BLaER1 (cell line): ENCODE results near the gene TRAM2.

Experiments
- H3K27ac ChIP-seq: shearing (Covaris generic); formaldehyde crosslinking; 2 replicates; pipeline ENCODE4 v1.8.1; 2022
- H3K27me3 ChIP-seq: shearing (Covaris generic); formaldehyde crosslinking; 2 replicates; pipeline ENCODE4 v1.8.1; 2022
- H3K36me3 ChIP-seq: shearing (Covaris generic); formaldehyde crosslinking; 2 replicates; pipeline ENCODE4 v1.8.1; 2022
- H3K4me1 ChIP-seq: shearing (Covaris generic); formaldehyde crosslinking; 2 replicates; pipeline ENCODE4 v1.8.1; 2022
- H3K4me2 ChIP-seq: shearing (Covaris generic); formaldehyde crosslinking; 2 replicates; pipeline ENCODE4 v1.8.1; 2022
- H3K4me3 ChIP-seq: shearing (Covaris generic); formaldehyde crosslinking; 2 replicates; pipeline ENCODE4 v1.8.1; 2022
- H3K9ac ChIP-seq: shearing (Covaris generic); formaldehyde crosslinking; 2 replicates; pipeline ENCODE4 v1.8.1; 2022
- H3K9me3 ChIP-seq: shearing (Covaris generic); formaldehyde crosslinking; 2 replicates; pipeline ENCODE4 v1.8.1; 2022
- H4K20me1 ChIP-seq: shearing (Covaris generic); formaldehyde crosslinking; 2 replicates; pipeline ENCODE4 v1.8.1; 2022
- Cebpa-rat ChIP-seq: shearing (Covaris generic); IDR thresholded peaks from 2 replicates; pipeline ENCODE4 v1.8.1; 2022

Gene TRAM2

DNA sequence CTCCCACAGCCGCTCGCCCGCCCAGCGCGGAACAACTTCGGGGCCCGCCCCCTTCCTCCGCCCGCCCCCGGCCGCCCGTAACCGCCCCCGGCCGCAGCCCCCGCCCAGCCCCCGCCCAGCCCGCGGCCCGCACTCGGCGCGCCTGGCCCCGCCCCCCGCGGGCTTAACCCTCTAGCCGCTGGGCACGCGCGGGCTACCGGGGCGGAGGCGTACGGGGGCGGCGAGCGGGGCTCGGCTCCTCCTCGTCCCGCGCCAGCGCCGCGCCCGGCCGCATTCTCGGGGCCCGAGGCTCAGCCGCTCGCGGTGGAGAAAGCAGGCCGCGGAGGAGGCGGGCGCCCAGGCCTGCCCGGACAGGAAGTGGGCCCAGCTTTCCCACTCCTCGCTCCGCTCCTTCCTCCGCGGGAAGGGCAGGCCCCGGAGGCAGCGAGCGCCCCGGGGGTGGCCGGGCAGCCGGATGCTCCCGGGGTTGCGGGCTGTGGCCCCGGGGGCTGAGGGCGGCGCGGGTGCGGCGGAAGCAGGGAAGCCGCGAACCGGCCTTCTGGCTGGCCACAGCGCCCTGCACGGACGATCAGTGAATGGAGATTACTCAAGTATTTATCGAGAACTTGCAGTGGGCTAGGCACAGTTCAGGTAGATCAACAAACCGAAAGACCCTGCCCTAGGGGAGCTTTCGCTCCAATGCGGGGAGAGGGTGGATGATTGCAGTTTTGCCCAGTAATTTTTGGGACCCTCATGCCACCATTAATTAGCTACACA is at the start of gene TRAM2:
TSS of gene TRAM2 (minus strand) at position 39 of the 756 bp plus-strand sequence. CDS start 145 bp downstream, outside the sequence.
- peaks cover 45% of the 10 kb centered on the region for H4K20me1 ChIP-seq
- H3K4me3 ChIP-seq, result peak within 1 kb of the TSS; percentile 87
- no peaks in the 10 kb centered on the region for H3K9me3 ChIP-seq
- H3K4me2 ChIP-seq, result peak within 1 kb of the TSS; percentile 91
- H3K27me3 ChIP-seq, result no peaks in the 10 kb centered on the region
- peak within 1 kb of the TSS; percentile 97 for H3K9ac ChIP-seq
- H3K27ac ChIP-seq, result peak within 1 kb of the TSS; percentile 97
- H3K4me1 ChIP-seq, result peaks cover 51% of the 10 kb centered on the region
- no peak for TF ChIP-seq Cebpa-rat
- peaks cover 7% of the 10 kb centered on the region for H3K36me3 ChIP-seq

DNA sequence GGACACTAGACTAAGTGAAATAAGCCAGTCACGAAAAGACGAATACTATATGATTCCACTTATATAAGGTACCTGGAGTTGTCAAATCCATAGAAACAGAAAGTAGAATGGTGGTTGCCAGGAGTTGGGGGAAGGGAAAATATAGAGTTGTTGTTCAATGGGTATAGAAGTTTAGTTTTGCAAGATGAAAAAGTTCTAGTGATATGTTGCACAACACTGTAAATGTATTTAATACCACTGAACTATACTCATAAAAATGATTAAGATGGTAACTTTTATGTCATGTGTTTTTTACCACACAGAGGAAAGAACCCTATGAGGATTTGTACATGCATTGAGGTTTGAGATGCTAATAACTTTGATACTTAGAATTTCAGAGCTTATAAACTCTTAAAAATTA is 46.0 kb upstream of the TRAM2 start:
- no peaks in the 10 kb centered on the region for H3K9me3 ChIP-seq
- no peaks in the 10 kb centered on the region for H3K36me3 ChIP-seq
- H3K27ac ChIP-seq, result no peak overlapping the region
- TF ChIP-seq Cebpa-rat, result no peak
- no peak overlapping the region for H3K4me2 ChIP-seq
- H3K4me3 ChIP-seq, result no peak overlapping the region
- H3K27me3 ChIP-seq, result no peaks in the 10 kb centered on the region
- H3K4me1 ChIP-seq, result no peaks in the 10 kb centered on the region
- H4K20me1 ChIP-seq, result no peaks in the 10 kb centered on the region
- no peak overlapping the region for H3K9ac ChIP-seq

DNA sequence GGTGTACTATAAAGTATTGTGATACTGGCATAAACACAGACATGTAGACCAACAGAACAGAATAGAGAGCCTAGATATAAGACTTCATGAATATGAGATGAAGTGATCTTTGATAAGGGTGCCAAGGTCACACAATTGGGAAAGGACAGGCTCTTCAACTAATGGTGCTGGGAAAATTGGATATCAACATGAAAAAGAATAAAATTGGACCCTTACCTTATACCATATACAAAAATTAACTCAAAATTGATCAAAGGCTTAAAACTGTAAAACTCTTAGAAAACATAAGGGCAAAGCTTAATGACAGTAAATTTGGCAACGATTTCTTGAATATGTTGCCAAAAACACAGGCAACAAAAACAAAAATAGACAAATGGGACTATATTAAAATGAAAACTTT is 44.8 kb upstream of the TRAM2 start:
- no peak overlapping the region for H3K4me2 ChIP-seq
- no peak overlapping the region for H3K9ac ChIP-seq
- no peaks in the 10 kb centered on the region for H3K4me1 ChIP-seq
- no peak for TF ChIP-seq Cebpa-rat
- H3K27me3 ChIP-seq, result no peaks in the 10 kb centered on the region
- H3K36me3 ChIP-seq, result no peaks in the 10 kb centered on the region
- H3K4me3 ChIP-seq, result no peak overlapping the region
- no peaks in the 10 kb centered on the region for H3K9me3 ChIP-seq
- H4K20me1 ChIP-seq, result no peaks in the 10 kb centered on the region
- no peak overlapping the region for H3K27ac ChIP-seq

DNA sequence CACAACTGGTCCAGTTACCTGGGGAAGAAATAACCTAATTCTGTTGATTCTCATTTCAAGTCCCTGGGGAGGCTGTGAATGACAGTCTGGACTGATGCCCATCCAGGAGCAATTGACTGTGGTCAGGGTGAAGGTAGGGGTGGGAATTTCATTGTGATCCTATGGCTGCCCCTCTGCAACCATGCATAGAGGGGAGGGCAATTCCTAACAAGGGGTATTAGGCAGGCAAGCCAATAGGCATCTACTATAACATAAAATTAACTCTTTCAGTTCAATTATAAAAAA is 44.0 kb upstream of the TRAM2 start:
- H3K36me3 ChIP-seq, result no peaks in the 10 kb centered on the region

GRCh38 chr6:52620055-52620905 is 43.4 kb upstream of the TRAM2 start:
- Histone ChIP-seq H3K4me1 (no peaks in the 10 kb centered on the region), H3K27me3 (no peaks in the 10 kb centered on the region), H3K27ac (no peak overlapping the region), H3K4me3 (no peak overlapping the region), H4K20me1 (no peaks in the 10 kb centered on the region), H3K36me3 (no peaks in the 10 kb centered on the region), H3K9ac (no peak overlapping the region), H3K4me2 (no peak overlapping the region), H3K9me3 (no peaks in the 10 kb centered on the region)
- no peak for TF ChIP-seq Cebpa-rat

More for the DNA sequence above, 44.0 kb upstream of the TRAM2 start:
- Histone ChIP-seq H3K4me1 (no peaks in the 10 kb centered on the region), H3K4me2 (no peak overlapping the region), H3K27ac (no peak overlapping the region), H3K9me3 (no peaks in the 10 kb centered on the region), H3K4me3 (no peak overlapping the region), H3K27me3 (no peaks in the 10 kb centered on the region), H4K20me1 (no peaks in the 10 kb centered on the region), H3K9ac (no peak overlapping the region)
- TF ChIP-seq Cebpa-rat, result no peak

DNA sequence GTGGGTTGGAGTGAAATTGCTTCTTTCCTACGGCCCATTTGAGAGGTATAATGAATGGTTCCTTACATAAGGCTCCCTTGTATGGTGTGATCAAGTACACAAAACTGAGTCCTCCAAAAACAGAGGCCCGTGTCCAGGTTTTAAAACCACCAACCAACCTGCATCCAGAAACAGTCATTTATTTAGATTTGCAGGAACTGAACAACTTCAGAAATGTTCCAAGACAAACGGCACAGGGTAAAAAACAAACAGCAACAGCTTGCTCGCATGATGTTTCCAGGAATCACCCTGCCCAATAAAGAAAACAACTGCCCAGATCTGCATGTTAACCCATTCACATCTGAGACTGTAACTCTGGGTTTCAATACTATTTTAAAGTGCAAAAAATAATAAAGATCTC is 40.2 kb upstream of the TRAM2 start:
- Histone ChIP-seq H3K4me1 (no peaks in the 10 kb centered on the region), H3K27ac (no peak overlapping the region), H3K4me2 (no peak overlapping the region), H3K9ac (no peak overlapping the region), H3K36me3 (no peaks in the 10 kb centered on the region), H4K20me1 (no peaks in the 10 kb centered on the region), H3K27me3 (no peaks in the 10 kb centered on the region), H3K9me3 (no peaks in the 10 kb centered on the region), H3K4me3 (no peak overlapping the region)
- TF ChIP-seq Cebpa-rat, result no peak

DNA sequence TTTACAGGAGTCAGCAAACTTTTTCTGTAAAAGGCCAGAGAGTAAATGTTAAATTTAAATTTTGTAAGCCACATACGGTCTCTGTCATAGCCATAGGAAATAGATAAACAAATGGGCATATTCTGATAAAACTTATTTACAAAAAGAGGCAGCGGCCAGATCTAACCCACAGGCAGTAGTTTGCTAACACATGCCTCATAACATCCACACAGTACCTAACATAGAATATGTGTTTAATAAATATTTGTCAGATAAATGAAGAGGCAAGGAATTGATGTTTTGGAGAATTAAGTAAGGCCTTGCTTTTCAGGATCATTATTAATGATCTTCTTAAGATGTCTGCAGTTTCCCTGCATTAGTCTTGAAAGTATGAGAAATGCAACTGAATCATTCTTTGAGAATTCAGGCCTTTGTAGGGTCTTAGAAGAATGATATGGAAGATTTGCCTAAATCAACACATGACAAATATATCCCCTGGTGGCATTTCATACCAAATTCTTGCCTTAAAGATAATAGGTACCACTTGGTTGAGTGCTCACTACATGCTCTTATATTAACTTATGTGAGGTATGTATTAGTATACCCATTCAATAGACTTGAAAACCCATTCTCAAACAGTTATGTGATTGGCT is 39.3 kb upstream of the TRAM2 start:
- no peak overlapping the region for H3K9ac ChIP-seq
- H3K4me2 ChIP-seq, result no peak overlapping the region
- H3K4me1 ChIP-seq, result no peaks in the 10 kb centered on the region
- TF ChIP-seq Cebpa-rat, result no peak
- no peaks in the 10 kb centered on the region for H3K36me3 ChIP-seq
- H4K20me1 ChIP-seq, result no peaks in the 10 kb centered on the region
- H3K4me3 ChIP-seq, result no peak overlapping the region
- H3K9me3 ChIP-seq, result no peaks in the 10 kb centered on the region
- no peaks in the 10 kb centered on the region for H3K27me3 ChIP-seq
- H3K27ac ChIP-seq, result no peak overlapping the region

GRCh38 chr6:52612336-52613054 is 35.6 kb upstream of the TRAM2 start:
- H3K4me1 ChIP-seq, result no peaks in the 10 kb centered on the region
- peaks cover 7% of the 10 kb centered on the region for H3K9me3 ChIP-seq
- no peak overlapping the region for H3K27ac ChIP-seq
- no peak for TF ChIP-seq Cebpa-rat
- H3K4me2 ChIP-seq, result no peak overlapping the region
- no peak overlapping the region for H3K9ac ChIP-seq
- H4K20me1 ChIP-seq, result no peaks in the 10 kb centered on the region
- no peaks in the 10 kb centered on the region for H3K27me3 ChIP-seq
- H3K36me3 ChIP-seq, result no peaks in the 10 kb centered on the region
- H3K4me3 ChIP-seq, result no peak overlapping the region

- no peak overlapping the region for H3K27ac ChIP-seq
- H3K4me1 ChIP-seq, result no peaks in the 10 kb centered on the region
- H3K4me3 ChIP-seq, result no peak overlapping the region
- H3K9me3 ChIP-seq, result peaks cover 7% of the 10 kb centered on the region
- H3K9ac ChIP-seq, result no peak overlapping the region
- H3K4me2 ChIP-seq, result no peak overlapping the region
- no peaks in the 10 kb centered on the region for H3K27me3 ChIP-seq
- no peak for TF ChIP-seq Cebpa-rat
- H4K20me1 ChIP-seq, result no peaks in the 10 kb centered on the region
- H3K36me3 ChIP-seq, result no peaks in the 10 kb centered on the region
Observed at GRCh38 chr6:52611833-52612232, 35.0 kb upstream of the TRAM2 start.
